Measurements from ENCODE around the gene PALD1. TPM values are rescaled to one million over a fixed set of nuclear protein-coding genes. Genes with fewer than 3 reads are reported as not detected.
A peak's percentile ranks its signal among the peaks of the same experiment; 100 is the strongest.

Gene PALD1
- total and polyA plus RNA-seq, 2 experiments from 2014 or later = 11.9 to 58.2 TPM

- TF ChIP-seq REST (IDR thresholded peaks at IDR 0.05; ENCODE audit: unreplicated experiment) = no peak
These were observed 105.1 kb downstream of the PALD1 start (continued) for GRCh38 chr10:70583669-70584037.

GRCh38 chr10:70584366-70584765 lies 105.8 kb downstream of the PALD1 start:
- Mint-ChIP-seq H3K4me3 (no peak overlapping the region), H3K27me3 (ENCODE audit: insufficient read depth, low read depth, poor library complexity) (peaks cover 11% of the 10 kb centered on the region), H3K36me3 (ENCODE audit: low read depth) (no peaks in the 10 kb centered on the region), H3K27ac (no peak overlapping the region), H3K9me3 (no peaks in the 10 kb centered on the region), H3K4me1 (peaks cover 20% of the 10 kb centered on the region)
- H3K27ac ChIP-seq (ENCODE audit: low read depth) = 0 out of 2 replicates have a peak overlapping the region, but pooled peaks have one; percentile 21
- no peaks in the 10 kb centered on the region for H3K9me2 ChIP-seq (ENCODE audit: insufficient read depth)
- no peak overlapping the region for H2AFZ ChIP-seq
- H3K4me2 ChIP-seq = no peak overlapping the region
- no peaks in the 10 kb centered on the region for H3K36me3 ChIP-seq (ENCODE audit: insufficient read depth)
- peaks cover 3% of the 10 kb centered on the region; the same call in 1 of the 2 replicates for H3F3A ChIP-seq (replicated peaks; ENCODE audit: low read depth)
- no peak for DNase-seq (ENCODE audit: low spot score)
- no peaks in the 10 kb centered on the region for H4K20me1 ChIP-seq (replicated peaks; ENCODE audit: insufficient read depth)
- no peaks in the 10 kb centered on the region for H3K79me2 ChIP-seq (replicated peaks; ENCODE audit: insufficient read depth)
- peak; percentile 16 for ATAC-seq
- peaks cover 14% of the 10 kb centered on the region; the same call in 1 of the 2 replicates for H3K4me1 ChIP-seq (ENCODE audit: insufficient read depth)
- H3K27me3 ChIP-seq (ENCODE audit: insufficient read depth) = no peaks in the 10 kb centered on the region
- no peak overlapping the region for H3K4me3 ChIP-seq
- no peak for TF ChIP-seq CREB1 (CRISPR knock-in tag; IDR thresholded peaks at IDR 0.05; ENCODE audit: low read depth)
- no peak for TF ChIP-seq JUNB (IDR thresholded peaks at IDR 0.05; ENCODE audit: unreplicated experiment)
- TF ChIP-seq POLR2AphosphoS5 (IDR thresholded peaks at IDR 0.05; ENCODE audit: low read depth) = no peak
- TF ChIP-seq ZNF462 (CRISPR knock-in tag; IDR thresholded peaks at IDR 0.05) = no peak
- TF ChIP-seq EZH2 (IDR thresholded peaks at IDR 0.05; ENCODE audit: low read depth, unreplicated experiment) = no peak
- no peak for TF ChIP-seq ZNF114 (CRISPR knock-in tag; IDR thresholded peaks at IDR 0.05)
- no peak for TF ChIP-seq CTCF (conservative IDR thresholded peaks at IDR 0.05; ENCODE audit: low read depth in 2 of 2)
- TF ChIP-seq NANOG (IDR thresholded peaks at IDR 0.05; ENCODE audit: borderline replicate concordance) = no peak
- no peak for TF ChIP-seq ETS1 (IDR thresholded peaks at IDR 0.05)
- TF ChIP-seq ZNF331 (CRISPR knock-in tag; IDR thresholded peaks at IDR 0.05; ENCODE audit: low read depth) = no peak
- TF ChIP-seq EZH2phosphoT487 (IDR thresholded peaks at IDR 0.05; ENCODE audit: unreplicated experiment) = no peak
- no peak for TF ChIP-seq STAT1 (IDR thresholded peaks at IDR 0.05; ENCODE audit: unreplicated experiment)
